Measurements from ENCODE around the gene ATP10B. TPM values are rescaled to one million over a fixed set of nuclear protein-coding genes. Genes with fewer than 3 reads are reported as not detected.

The ATP10B gene
- total RNA-seq, 2 experiments from 2014 or later = not detected

GRCh38 chr5:160601046-160601445 is 251.0 kb downstream of the ATP10B start:
- TF ChIP-seq CTCF (conservative IDR thresholded peaks at IDR 0.05; ENCODE audit: low read length) (no peak), EZH2phosphoT487 (IDR thresholded peaks at IDR 0.05; ENCODE audit: borderline replicate concordance, low read depth, low read length) (no peak)
- H3K79me2 ChIP-seq (ENCODE audit: insufficient read depth, low read depth, low read length) = no peaks in the 10 kb centered on the region
- no peak overlapping the region for H2AFZ ChIP-seq (ENCODE audit: low read length)
- H4K20me1 ChIP-seq (ENCODE audit: insufficient read depth, low read length) = no peaks in the 10 kb centered on the region
- no peak for DNase-seq (ENCODE audit: low spot score)
- no peaks in the 10 kb centered on the region for H3K36me3 ChIP-seq (ENCODE audit: insufficient read depth, low read length)
- POLR2A ChIA-PET = interaction anchor here (0.6 to 1.2 kb wide), 2 partner anchors 13 to 51 kb away, joined by 3 to 6 read pairs; no protein-coding TSS in a partner anchor
- H3K27ac ChIP-seq (ENCODE audit: low read depth, low read length, poor library complexity, severe bottlenecking) = no peak overlapping the region
- H3K9me3 ChIP-seq (ENCODE audit: low read length) = no peaks in the 10 kb centered on the region
- H3K4me2 ChIP-seq (ENCODE audit: low read length) = no peak overlapping the region
- no peak overlapping the region for H3K4me3 ChIP-seq (ENCODE audit: low read depth, low read length, poor library complexity, severe bottlenecking)
- BruUV-seq (replicated peaks) = no TSS peak
- CTCF ChIA-PET (ENCODE audit: unreplicated experiment) = no interaction called here
- no peaks in the 10 kb centered on the region for H3K9me2 ChIP-seq (ENCODE audit: insufficient read depth, low read length)
- intact Hi-C loops (cut with micrococcal nuclease; ENCODE audit: unreplicated experiment) = no loop called here
- no peaks in the 10 kb centered on the region for H3K4me1 ChIP-seq (ENCODE audit: insufficient read depth, low read length, poor library complexity, severe bottlenecking)

- TF ChIP-seq EZH2phosphoT487 (IDR thresholded peaks at IDR 0.05; ENCODE audit: borderline replicate concordance, low read depth, low read length) (no peak), CTCF (conservative IDR thresholded peaks at IDR 0.05; ENCODE audit: low read length) (no peak)
- H3K4me2 ChIP-seq (ENCODE audit: low read length) = no peak overlapping the region
- H3K4me1 ChIP-seq (ENCODE audit: insufficient read depth, low read length, poor library complexity, severe bottlenecking) = no peaks in the 10 kb centered on the region
- intact Hi-C loops (cut with micrococcal nuclease; ENCODE audit: unreplicated experiment) = loop anchor here (10.0 kb wide), 1 partner anchor 139 kb away; no protein-coding TSS in a partner anchor
- H3K9me2 ChIP-seq (ENCODE audit: insufficient read depth, low read length) = no peaks in the 10 kb centered on the region
- no peaks in the 10 kb centered on the region for H4K20me1 ChIP-seq (ENCODE audit: insufficient read depth, low read length)
- CTCF ChIA-PET (ENCODE audit: unreplicated experiment) = no interaction called here
- POLR2A ChIA-PET = no interaction called here
- H3K36me3 ChIP-seq (ENCODE audit: insufficient read depth, low read length) = no peaks in the 10 kb centered on the region
- no peaks in the 10 kb centered on the region for H3K79me2 ChIP-seq (ENCODE audit: insufficient read depth, low read depth, low read length)
- H3K9me3 ChIP-seq (ENCODE audit: low read length) = no peaks in the 10 kb centered on the region
- H2AFZ ChIP-seq (ENCODE audit: low read length) = no peak overlapping the region
- BruUV-seq (replicated peaks) = no TSS peak
- no peak for DNase-seq (ENCODE audit: low spot score)
- no peak overlapping the region for H3K27ac ChIP-seq (ENCODE audit: low read depth, low read length, poor library complexity, severe bottlenecking)
- no peak overlapping the region for H3K4me3 ChIP-seq (ENCODE audit: low read depth, low read length, poor library complexity, severe bottlenecking)
Observed at GRCh38 chr5:160573318-160573717, 278.7 kb downstream of the ATP10B start.

- no peak for DNase-seq (ENCODE audit: low spot score)
- TF ChIP-seq EZH2phosphoT487 (IDR thresholded peaks at IDR 0.05; ENCODE audit: borderline replicate concordance, low read depth, low read length) (no peak), CTCF (conservative IDR thresholded peaks at IDR 0.05; ENCODE audit: low read length) (no peak)
- no peaks in the 10 kb centered on the region for H4K20me1 ChIP-seq (ENCODE audit: insufficient read depth, low read length)
- CTCF ChIA-PET (ENCODE audit: unreplicated experiment) = no interaction called here
- no peak overlapping the region for H3K27ac ChIP-seq (ENCODE audit: low read depth, low read length, poor library complexity, severe bottlenecking)
- no peaks in the 10 kb centered on the region for H3K9me2 ChIP-seq (ENCODE audit: insufficient read depth, low read length)
- H3K36me3 ChIP-seq (ENCODE audit: insufficient read depth, low read length) = no peaks in the 10 kb centered on the region
- POLR2A ChIA-PET = interaction anchor here (1.1 kb wide), 1 partner anchor 13 kb away, joined by 3 read pairs; no protein-coding TSS in a partner anchor
- no peaks in the 10 kb centered on the region for H3K4me1 ChIP-seq (ENCODE audit: insufficient read depth, low read length, poor library complexity, severe bottlenecking)
- BruUV-seq (replicated peaks) = no TSS peak
- H3K9me3 ChIP-seq (ENCODE audit: low read length) = no peaks in the 10 kb centered on the region
- no peak overlapping the region for H2AFZ ChIP-seq (ENCODE audit: low read length)
- intact Hi-C loops (cut with micrococcal nuclease; ENCODE audit: unreplicated experiment) = no loop called here
- H3K4me2 ChIP-seq (ENCODE audit: low read length) = no peak overlapping the region
- no peak overlapping the region for H3K4me3 ChIP-seq (ENCODE audit: low read depth, low read length, poor library complexity, severe bottlenecking)
- no peaks in the 10 kb centered on the region for H3K79me2 ChIP-seq (ENCODE audit: insufficient read depth, low read depth, low read length)
Observed at GRCh38 chr5:160567031-160567705, 284.8 kb downstream of the ATP10B start.
